HEK293 (cell line): ENCODE results near the gene TMEM198.

Experiments
- CTCF ChIP-seq: fragments of 450-650 bp; formaldehyde crosslinking; IDR thresholded peaks from 2 replicates; pipeline ENCODE4 v1.5.1; 2016; ENCODE audit warnings: missing biosample characterization, missing genetic modification characterization
- HOXA7 ChIP-seq: sonication (generic); formaldehyde crosslinking; IDR thresholded peaks from 2 replicates; pipeline ENCODE4 v1.8.1; 2022; ENCODE audit warnings: missing genetic modification reagents, borderline replicate concordance
- KLF16 ChIP-seq: fragments of 450-650 bp; formaldehyde crosslinking; IDR thresholded peaks from 2 replicates; pipeline ENCODE4 v1.5.1; 2017; ENCODE audit warnings: missing biosample characterization, missing genetic modification characterization
- PRDM2 ChIP-seq: fragments of 450-650 bp; formaldehyde crosslinking; IDR thresholded peaks from 2 replicates; pipeline ENCODE4 v1.5.1; 2016; ENCODE audit warnings: missing biosample characterization, missing genetic modification characterization, borderline replicate concordance
- RBAK ChIP-seq: fragments of 450-650 bp; formaldehyde crosslinking; IDR thresholded peaks from 2 replicates; pipeline ENCODE4 v1.5.1; 2016; ENCODE audit warnings: missing biosample characterization, missing genetic modification characterization
- ZBTB1 ChIP-seq: fragments of 450-650 bp; formaldehyde crosslinking; IDR thresholded peaks from 2 replicates; pipeline ENCODE4 v1.5.1; 2016; ENCODE audit warnings: missing biosample characterization, missing genetic modification characterization
- ZNF121 ChIP-seq: fragments of 450-650 bp; formaldehyde crosslinking; IDR thresholded peaks from 2 replicates; pipeline ENCODE4 v1.5.1; 2016; ENCODE audit warnings: missing biosample characterization, missing genetic modification characterization
- ZNF274 ChIP-seq, 2 experiments: fragments of 200-500 bp in 1 of 2; fragments of 450-650 bp in 1 of 2; sonication (Bioruptor generic) in 1 of 2; formaldehyde crosslinking in 1 of 2; IDR thresholded peaks; 2 replicates each; pipeline versions ENCODE4 v1.5.1 to v1.6.1; 2014 to 2016; ENCODE audit warnings: borderline replicate concordance in 1 of 2, inconsistent platforms in 1 of 2, low read length in 1 of 2, missing biosample characterization in 1 of 2, missing genetic modification characterization in 1 of 2
- ZNF785 ChIP-seq: fragments of 450-650 bp; formaldehyde crosslinking; IDR thresholded peaks from 2 replicates; pipeline ENCODE4 v1.5.1; 2016; ENCODE audit warnings: missing biosample characterization, missing genetic modification characterization
- ZNF792 ChIP-seq: fragments of 450-650 bp; formaldehyde crosslinking; IDR thresholded peaks from 2 replicates; pipeline ENCODE4 v1.5.1; 2016; ENCODE audit warnings: missing biosample characterization, missing genetic modification characterization

GRCh38 chr2:219542931-219543595, 765 bp upstream of the TMEM198 start:
- TF ChIP-seq HOXA7 (CRISPR knock-in tag), result no peak
- TF ChIP-seq ZNF785 (tag by site-specific recombination), result no peak
- no peak for TF ChIP-seq ZNF792 (tag by site-specific recombination)
- TF ChIP-seq KLF16 (tag by site-specific recombination), result 0 out of 2 replicates have a peak, but pooled peaks have one; percentile 12
- no peak; the same call in 1 of the 2 replicates for TF ChIP-seq CTCF (tag by site-specific recombination)
- no peak for TF ChIP-seq ZBTB1 (tag by site-specific recombination)
- TF ChIP-seq ZNF121 (tag by site-specific recombination), result no peak
- TF ChIP-seq RBAK, result no peak
- no peak for TF ChIP-seq PRDM2 (tag by site-specific recombination)
- no peak for TF ChIP-seq ZNF274 (IDR thresholded peaks at IDR 0.05; ENCODE audit: low read length)
- no peak for TF ChIP-seq ZNF274 (tag by site-specific recombination; IDR thresholded peaks at IDR 0.05; ENCODE audit: borderline replicate concordance)
